PC-3 (cell line): Measurements from ENCODE around the gene MLLT10. TPM values are rescaled to one million over a fixed set of nuclear protein-coding genes. Genes with fewer than 3 reads are reported as not detected.

ENCODE experiments used
- ATAC-seq: fragments of 200-7000 bp; cut with Tn5 transposase; 2 replicates; pipeline ENCODE4 v1.9.1; 2020; ENCODE audit warnings: mild to moderate bottlenecking, moderate library complexity
- BruUV-seq: library from RNA; stranded (reverse); fragments of 400-500 nt; replicated peaks from 2 replicates; lab custom pipeline; 2021; lab: Mats Ljungman, UMichigan
- CTCF ChIA-PET: fragments of 300-600 bp; sonication (Branson Sonifier 250); formaldehyde crosslinking; loops from one replicate; lab custom pipeline; 2022; ENCODE audit warnings: antibody characterized with exemption; lab: Charles Lee
- POLR2A ChIA-PET: fragments of 300-600 bp; sonication (Branson Sonifier 250); formaldehyde crosslinking; loops from one replicate; lab custom pipeline; 2022; ENCODE audit warnings: antibody characterized with exemption; ENCODE audit not compliant: unreplicated experiment; lab: Charles Lee
- DNase-seq: peaks from one replicate; pipeline ENCODE4 v3.0.0-alpha.2; 2015
- H2AFZ ChIP-seq: fragments of 300-600 bp; sonication (generic); 2 replicates; pipeline ENCODE4 v1.6.0; 2016; ENCODE audit warnings: antibody characterized with exemption, low read length
- H3F3A ChIP-seq: fragments of 300-600 bp; sonication (generic); one replicate; pipeline ENCODE4 v1.6.0; 2017; ENCODE audit warnings: antibody characterized with exemption, low read length, control low read depth, mild to moderate bottlenecking; ENCODE audit not compliant: unreplicated experiment
- H3K27ac ChIP-seq: fragments of 300-600 bp; sonication (generic); 2 replicates; pipeline ENCODE4 v1.5.1; 2016; ENCODE audit warnings: mild to moderate bottlenecking, low read length
- H3K27me3 ChIP-seq: fragments of 300-600 bp; sonication (generic); 2 replicates; pipeline ENCODE4 v1.6.1; 2016; ENCODE audit warnings: low read length, mixed read lengths
- H3K36me3 ChIP-seq: fragments of 300-600 bp; sonication (generic); 2 replicates; pipeline ENCODE4 v1.6.1; 2016; ENCODE audit warnings: low read depth, mixed run types, low read length, mixed read lengths
- H3K4me1 ChIP-seq: fragments of 300-600 bp; sonication (generic); 2 replicates; pipeline ENCODE4 v1.5.1; 2016; ENCODE audit warnings: low read length; ENCODE audit not compliant: insufficient read depth
- H3K4me2 ChIP-seq: fragments of 300-600 bp; sonication (generic); 2 replicates; pipeline ENCODE4 v1.6.0; 2016; ENCODE audit warnings: low read length
- H3K4me3 ChIP-seq: fragments of 300-600 bp; sonication (generic); 2 replicates; pipeline ENCODE4 v1.5.1; 2016; ENCODE audit warnings: mild to moderate bottlenecking, low read length, mixed read lengths
- H3K79me2 ChIP-seq: fragments of 300-600 bp; sonication (generic); 2 replicates; pipeline ENCODE4 v1.6.1; 2017; ENCODE audit warnings: low read length, mixed read lengths
- H3K9ac ChIP-seq: fragments of 300-600 bp; sonication (generic); 2 replicates; pipeline ENCODE4 v1.6.0; 2016; ENCODE audit warnings: mild to moderate bottlenecking, low read length
- H3K9me2 ChIP-seq: fragments of 300-600 bp; sonication (generic); replicated peaks from 2 replicates; pipeline ENCODE4 v1.6.1; 2016; ENCODE audit warnings: mixed run types, low read length, mixed read lengths
- H3K9me3 ChIP-seq: fragments of 300-600 bp; sonication (generic); 2 replicates; pipeline ENCODE4 v1.6.1; 2016; ENCODE audit warnings: low read length, mixed read lengths
- H4K20me1 ChIP-seq: fragments of 300-600 bp; sonication (generic); 2 replicates; pipeline ENCODE4 v1.6.1; 2016; ENCODE audit warnings: low read length, mixed read lengths
- EZH2 ChIP-seq: fragments of 300-600 bp; sonication (generic); IDR thresholded peaks from one replicate; pipeline ENCODE4 v1.6.1; 2017; ENCODE audit warnings: antibody characterized with exemption, mild to moderate bottlenecking, low read length; ENCODE audit not compliant: unreplicated experiment
- EZH2phosphoT487 ChIP-seq: fragments of 300-600 bp; sonication (generic); IDR thresholded peaks from 2 replicates; pipeline ENCODE4 v1.6.1; 2018; ENCODE audit warnings: mild to moderate bottlenecking, antibody characterized with exemption, low read length, borderline replicate concordance
- intact Hi-C: fragments of 100-400 bp; cut with micrococcal nuclease; formaldehyde crosslinking; loops from 2 replicates; pipeline ENCODE4 v1.9.0; 2023
- total RNA-seq: library from RNA; depleted of rRNA; stranded (reverse); fragments of >200 nt; gene quantifications from 2 replicates; pipeline ENCODE4 v1.2.3, GENCODE V29; 2014
- TF ChIP-seq, protein P1 (sequence below): fragments of 300-600 bp; sonication (generic); conservative IDR thresholded peaks from 2 replicates; pipeline ENCODE4 v1.5.1; 2017; ENCODE audit warnings: antibody characterized with exemption, low read depth, mild to moderate bottlenecking, low read length

The MLLT10 gene
- total RNA-seq, 1 experiment from 2014 or later: 32.5 TPM

GRCh38 chr10:21758239-21758638, 224.2 kb downstream of the MLLT10 start:
- POLR2A ChIA-PET: no interaction called here
- no peaks in the 10 kb centered on the region for H3K79me2 ChIP-seq
- CTCF ChIA-PET: no interaction called here
- BruUV-seq: no TSS peak
- no peaks in the 10 kb centered on the region for H4K20me1 ChIP-seq
- no peak overlapping the region for H3K4me2 ChIP-seq
- DNase-seq (no peak), ATAC-seq (no peak)
- TF ChIP-seq, protein P1, sequence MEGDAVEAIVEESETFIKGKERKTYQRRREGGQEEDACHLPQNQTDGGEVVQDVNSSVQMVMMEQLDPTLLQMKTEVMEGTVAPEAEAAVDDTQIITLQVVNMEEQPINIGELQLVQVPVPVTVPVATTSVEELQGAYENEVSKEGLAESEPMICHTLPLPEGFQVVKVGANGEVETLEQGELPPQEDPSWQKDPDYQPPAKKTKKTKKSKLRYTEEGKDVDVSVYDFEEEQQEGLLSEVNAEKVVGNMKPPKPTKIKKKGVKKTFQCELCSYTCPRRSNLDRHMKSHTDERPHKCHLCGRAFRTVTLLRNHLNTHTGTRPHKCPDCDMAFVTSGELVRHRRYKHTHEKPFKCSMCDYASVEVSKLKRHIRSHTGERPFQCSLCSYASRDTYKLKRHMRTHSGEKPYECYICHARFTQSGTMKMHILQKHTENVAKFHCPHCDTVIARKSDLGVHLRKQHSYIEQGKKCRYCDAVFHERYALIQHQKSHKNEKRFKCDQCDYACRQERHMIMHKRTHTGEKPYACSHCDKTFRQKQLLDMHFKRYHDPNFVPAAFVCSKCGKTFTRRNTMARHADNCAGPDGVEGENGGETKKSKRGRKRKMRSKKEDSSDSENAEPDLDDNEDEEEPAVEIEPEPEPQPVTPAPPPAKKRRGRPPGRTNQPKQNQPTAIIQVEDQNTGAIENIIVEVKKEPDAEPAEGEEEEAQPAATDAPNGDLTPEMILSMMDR: no peak
- TF ChIP-seq EZH2 (no peak), EZH2phosphoT487 (no peak)
- no peak overlapping the region for H3K9ac ChIP-seq
- no peaks in the 10 kb centered on the region for H3K9me3 ChIP-seq
- H3K4me3 ChIP-seq: no peak overlapping the region
- no peaks in the 10 kb centered on the region for H3K36me3 ChIP-seq
- no peaks in the 10 kb centered on the region for H3K27me3 ChIP-seq
- H3K27ac ChIP-seq: no peak overlapping the region
- H3K9me2 ChIP-seq: no peaks in the 10 kb centered on the region
- intact Hi-C loops: no loop called here
- H3K4me1 ChIP-seq: no peaks in the 10 kb centered on the region
- no peaks in the 10 kb centered on the region for H3F3A ChIP-seq
- no peak overlapping the region for H2AFZ ChIP-seq

DNA sequence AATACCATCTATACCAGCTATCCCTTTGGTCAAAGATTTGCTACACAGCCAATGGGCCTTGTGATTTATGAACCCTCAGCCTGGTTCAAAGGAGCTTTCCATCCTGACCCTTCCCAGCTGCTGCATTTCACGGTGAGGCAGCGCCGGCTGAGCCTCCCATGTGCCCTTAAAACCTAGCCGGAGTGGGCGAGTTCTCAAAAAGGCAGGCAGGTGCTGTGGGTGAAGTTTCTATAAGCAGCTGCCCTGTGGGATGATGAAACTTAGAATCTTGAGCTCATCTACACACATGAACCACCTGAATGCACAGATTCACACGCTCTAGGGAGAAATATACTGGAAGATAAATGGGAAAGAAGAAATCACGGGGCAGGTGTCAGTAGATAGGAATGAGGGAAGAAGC, 224.7 kb downstream of the MLLT10 start:
- H3K4me3 ChIP-seq: no peak overlapping the region
- no TSS peak for BruUV-seq
- POLR2A ChIA-PET: no interaction called here

DNA sequence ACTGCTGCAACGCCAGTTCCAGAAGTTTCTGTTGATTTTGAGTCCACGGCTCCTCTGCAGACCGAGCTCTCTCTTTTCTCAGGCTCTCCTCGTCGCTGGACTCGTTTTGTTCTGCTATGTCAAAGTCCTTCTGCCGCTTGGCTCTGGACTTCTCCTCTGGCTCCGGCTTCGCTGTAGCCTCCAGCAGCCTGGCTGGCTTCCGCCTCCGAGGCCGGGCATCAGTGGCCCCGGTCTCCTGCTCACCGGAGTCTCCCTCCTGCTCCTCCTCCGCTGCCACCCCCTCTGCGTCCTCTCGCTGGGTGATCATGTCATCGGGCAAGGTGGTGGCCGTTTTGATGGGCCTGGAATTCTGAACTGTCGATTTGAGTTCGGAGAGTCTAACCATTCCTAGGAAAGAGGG, 225.2 kb downstream of the MLLT10 start:
- no peaks in the 10 kb centered on the region for H3K27me3 ChIP-seq
- H3K4me3 ChIP-seq: no peak overlapping the region
- no peaks in the 10 kb centered on the region for H3K79me2 ChIP-seq
- TF ChIP-seq EZH2phosphoT487: no peak
- TF ChIP-seq, protein P1: no peak
- TF ChIP-seq EZH2: no peak
- no peak overlapping the region for H3K27ac ChIP-seq
- no peaks in the 10 kb centered on the region for H3K4me1 ChIP-seq
- no peaks in the 10 kb centered on the region for H4K20me1 ChIP-seq
- intact Hi-C loops: no loop called here
- BruUV-seq: no TSS peak
- no peak overlapping the region for H3K9ac ChIP-seq
- no peaks in the 10 kb centered on the region for H3K36me3 ChIP-seq
- no peaks in the 10 kb centered on the region for H3F3A ChIP-seq
- ChIA-PET POLR2A (no interaction called here), CTCF (no interaction called here)
- H3K9me3 ChIP-seq: no peaks in the 10 kb centered on the region
- H2AFZ ChIP-seq: no peak overlapping the region
- no peak overlapping the region for H3K4me2 ChIP-seq
- ATAC-seq (no peak), DNase-seq (no peak)
- H3K9me2 ChIP-seq: no peaks in the 10 kb centered on the region

More for the DNA sequence above, 224.7 kb downstream of the MLLT10 start:
- H3K9me3 ChIP-seq: no peaks in the 10 kb centered on the region
- no peaks in the 10 kb centered on the region for H3F3A ChIP-seq
- H3K27me3 ChIP-seq: no peaks in the 10 kb centered on the region
- DNase-seq (no peak), ATAC-seq (no peak)
- H3K4me1 ChIP-seq: no peaks in the 10 kb centered on the region
- H4K20me1 ChIP-seq: no peaks in the 10 kb centered on the region
- H2AFZ ChIP-seq: no peak overlapping the region
- CTCF ChIA-PET: no interaction called here
- H3K36me3 ChIP-seq: no peaks in the 10 kb centered on the region
- H3K4me2 ChIP-seq: no peak overlapping the region
- H3K27ac ChIP-seq: no peak overlapping the region
- TF ChIP-seq, protein P1: no peak
- TF ChIP-seq EZH2 (no peak), EZH2phosphoT487 (no peak)
- intact Hi-C loops: no loop called here
- no peak overlapping the region for H3K9ac ChIP-seq
- H3K79me2 ChIP-seq: no peaks in the 10 kb centered on the region
- no peaks in the 10 kb centered on the region for H3K9me2 ChIP-seq
